Upper lobe of left lung (tissue), 6 donors: ENCODE measurements around the gene LMO1. TPM values are rescaled to one million over a fixed set of nuclear protein-coding genes. Genes with fewer than 3 reads are reported as not detected.
A peak's percentile ranks its signal among the peaks of the same experiment; 100 is the strongest.

Experiments
- ATAC-seq, 2 donors: fragments of 200-7000 bp; cut with Tn5 transposase; one replicate each; pipeline ENCODE4 v1.9.1; 2022; ENCODE audit warnings: mild to moderate bottlenecking in 2 of 2, moderate library complexity in 2 of 2; ENCODE audit not compliant: low FRiP score in 2 of 2
- DNase-seq, 2 donors: peaks; one replicate each; pipeline ENCODE4 v3.0.0-alpha.2; 2019 to 2020
- H3K27ac ChIP-seq, 4 donors: fragments of 200-600 bp; sonication (generic); one replicate each; pipeline ENCODE4 v1.5.1; 2016 to 2019
- H3K27me3 ChIP-seq, 4 donors: fragments of 200-600 bp; sonication (generic); one replicate each; pipeline ENCODE4 v1.5.1; 2017 to 2019
- H3K36me3 ChIP-seq, 4 donors: fragments of 200-600 bp; sonication (generic); one replicate each; pipeline ENCODE4 v1.5.1; 2016 to 2019
- H3K4me1 ChIP-seq, 4 donors: fragments of 200-600 bp; sonication (generic); one replicate each; pipeline ENCODE4 v1.5.1; 2018 to 2019
- H3K4me3 ChIP-seq, 4 donors: fragments of 200-600 bp; sonication (generic); one replicate each; pipeline ENCODE4 v1.5.1; 2017 to 2019; ENCODE audit warnings: mild to moderate bottlenecking in 2 of 4, moderate library complexity in 1 of 4
- H3K9me3 ChIP-seq, 4 donors: fragments of 200-600 bp; sonication (generic); one replicate each; pipeline ENCODE4 v1.5.1; 2018 to 2019
- EP300 ChIP-seq, 4 donors: sonication (generic); formaldehyde crosslinking; IDR thresholded peaks; one replicate each; pipeline ENCODE4 v1.5.1; 2017; ENCODE audit warnings: antibody characterized with exemption in 4 of 4, control low read depth in 2 of 4
- POLR2A ChIP-seq, 4 donors: fragments of 450-650 bp; IDR thresholded peaks; one replicate each; pipeline ENCODE4 v1.5.1; 2016 to 2017; ENCODE audit warnings: antibody characterized with exemption in 4 of 4, mild to moderate bottlenecking in 2 of 4
- POLR2AphosphoS5 ChIP-seq, 2 donors: sonication (generic); formaldehyde crosslinking; IDR thresholded peaks; one replicate each; pipeline ENCODE4 v1.5.1; 2017; ENCODE audit warnings: antibody characterized with exemption in 2 of 2
- WGBS, 2 donors: methylation state at CpG; one replicate each; pipeline ENCODE4 v1.1.5; 2017 to 2018; 5-methylcytosine and 5-hydroxymethylcytosine counted together
- total RNA-seq, 6 donors: library from RNA; depleted of rRNA in 4 of 6; stranded (reverse); fragments of >200 nt in 4 of 6; gene quantifications; one replicate each; pipeline versions ENCODE4 v1.1.0 to v1.2.1, GENCODE V29; 2016 to 2021
- TF ChIP-seq, protein P1 (sequence below), 6 experiments: fragments of 450-650 bp in 4 of 6; fragments of 200-600 bp in 2 of 6; sonication (generic) in 2 of 6; IDR thresholded peaks; one replicate each; pipeline ENCODE4 v1.5.1; 2016 to 2019; ENCODE audit warnings: antibody characterized with exemption in 6 of 6
- donor health status: DM: no; HTN: no; CAD: no; lungs with moderate emphysema.
- donor health status: DM: no; HTN: yes; CAD: no; lungs with severe emphysema.

Gene LMO1
- total RNA-seq, 6 donors from 2014 or later: 0.79 to 2.1 TPM; not detected in 4

DNA sequence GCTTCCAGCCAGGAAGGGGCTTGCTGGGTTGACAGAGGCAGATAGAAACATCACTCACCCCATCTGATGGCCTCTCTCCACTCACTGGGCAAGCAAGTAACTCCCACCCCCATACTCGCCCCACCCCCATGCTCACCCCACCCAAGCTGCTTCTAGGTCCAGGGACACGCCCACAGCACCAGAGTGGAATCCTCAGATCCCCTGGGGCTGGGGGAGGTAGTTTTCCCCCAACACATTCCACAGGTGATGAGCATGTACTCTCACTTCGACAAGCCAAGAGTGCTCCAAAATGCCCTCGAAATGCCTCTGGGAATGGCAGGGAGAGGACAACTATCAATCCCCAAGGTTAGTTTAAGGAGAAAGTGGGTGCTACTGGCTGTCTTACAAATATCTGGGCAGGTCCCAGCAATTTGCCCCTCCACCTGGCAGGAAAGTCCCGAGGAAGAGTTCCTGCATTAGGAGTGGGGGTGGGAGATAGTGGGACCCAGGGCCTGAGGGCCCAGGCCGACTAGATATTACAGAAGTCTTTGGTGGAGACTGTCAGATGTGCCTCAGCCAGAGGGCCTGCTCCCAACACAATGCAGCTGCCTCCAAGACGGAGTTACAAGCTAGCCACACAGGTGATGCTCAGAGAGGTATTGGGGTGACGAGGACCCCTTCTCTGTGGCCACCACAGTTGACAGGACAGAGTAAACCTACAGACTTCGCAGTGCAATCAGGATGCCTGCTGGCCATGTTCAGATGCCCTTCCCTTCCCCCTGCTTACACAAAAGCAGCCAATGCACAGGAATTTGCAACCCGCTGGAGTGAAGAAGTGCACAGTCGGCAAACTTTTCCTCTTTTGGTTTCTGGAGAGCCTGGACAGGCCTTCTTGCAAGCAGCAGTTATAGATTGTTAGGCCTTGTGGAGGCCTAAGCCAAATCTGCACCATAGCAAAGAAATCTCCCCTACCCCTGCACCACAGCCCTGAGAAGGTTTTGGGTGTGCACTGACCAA, 2.9 kb upstream of the LMO1 start:
- whole genome bisulfite sequencing, 2 donors: 88% methylated on average over 5 to 11 of the region's 11 CpGs
- Histone ChIP-seq H3K4me1 (peaks cover 22 to 38% (median 31%) of the 10 kb centered on the region in 4 donors), H3K9me3 (no peaks in the 10 kb centered on the region), H3K27me3 (peaks cover 0 to 65% (median 20%) of the 10 kb centered on the region in 4 donors), H3K27ac (no peak overlapping the region), H3K4me3 (no peak overlapping the region), H3K36me3 (no peaks in the 10 kb centered on the region)
- TF ChIP-seq, protein P1, sequence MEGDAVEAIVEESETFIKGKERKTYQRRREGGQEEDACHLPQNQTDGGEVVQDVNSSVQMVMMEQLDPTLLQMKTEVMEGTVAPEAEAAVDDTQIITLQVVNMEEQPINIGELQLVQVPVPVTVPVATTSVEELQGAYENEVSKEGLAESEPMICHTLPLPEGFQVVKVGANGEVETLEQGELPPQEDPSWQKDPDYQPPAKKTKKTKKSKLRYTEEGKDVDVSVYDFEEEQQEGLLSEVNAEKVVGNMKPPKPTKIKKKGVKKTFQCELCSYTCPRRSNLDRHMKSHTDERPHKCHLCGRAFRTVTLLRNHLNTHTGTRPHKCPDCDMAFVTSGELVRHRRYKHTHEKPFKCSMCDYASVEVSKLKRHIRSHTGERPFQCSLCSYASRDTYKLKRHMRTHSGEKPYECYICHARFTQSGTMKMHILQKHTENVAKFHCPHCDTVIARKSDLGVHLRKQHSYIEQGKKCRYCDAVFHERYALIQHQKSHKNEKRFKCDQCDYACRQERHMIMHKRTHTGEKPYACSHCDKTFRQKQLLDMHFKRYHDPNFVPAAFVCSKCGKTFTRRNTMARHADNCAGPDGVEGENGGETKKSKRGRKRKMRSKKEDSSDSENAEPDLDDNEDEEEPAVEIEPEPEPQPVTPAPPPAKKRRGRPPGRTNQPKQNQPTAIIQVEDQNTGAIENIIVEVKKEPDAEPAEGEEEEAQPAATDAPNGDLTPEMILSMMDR (IDR thresholded peaks at IDR 0.05): no peak
- TF ChIP-seq POLR2A (IDR thresholded peaks at IDR 0.05): no peak
- TF ChIP-seq POLR2AphosphoS5 (IDR thresholded peaks at IDR 0.05): no peak
- no peak for TF ChIP-seq EP300 (IDR thresholded peaks at IDR 0.05)
- peak in 1 of 2 donors; percentile 10 for DNase-seq
- no peak for ATAC-seq

DNA sequence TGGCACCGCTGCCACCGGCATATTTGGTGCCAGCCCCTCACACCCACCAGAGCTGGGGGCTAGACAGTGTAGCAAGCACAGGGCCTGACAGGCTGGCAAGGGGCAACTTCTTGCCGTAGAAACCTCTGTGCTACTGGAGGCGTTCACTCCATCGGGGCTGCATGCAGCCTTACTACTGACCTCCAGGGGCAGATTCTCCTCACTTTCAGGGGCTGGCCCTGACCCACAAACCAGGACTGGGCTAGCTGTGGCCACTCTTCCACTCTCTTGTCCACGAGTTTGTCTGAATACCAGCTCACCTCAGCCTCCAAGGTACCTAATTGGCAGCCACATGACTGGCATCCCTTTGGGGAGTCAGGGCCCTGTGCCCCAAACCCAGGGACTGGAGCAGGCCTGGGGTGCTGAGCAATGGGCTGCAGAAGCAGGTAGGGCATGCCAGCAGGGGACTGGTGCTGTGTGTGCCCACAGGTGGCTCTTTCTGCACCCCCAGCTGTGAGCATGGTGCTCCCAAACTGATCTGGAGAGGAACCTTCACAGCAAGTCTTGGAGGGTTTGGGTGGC, 2.1 kb upstream of the LMO1 start:
- ATAC-seq: no peak
- no peaks in the 10 kb centered on the region for H3K36me3 ChIP-seq
- H3K27me3 ChIP-seq: peaks cover 0 to 65% (median 23%) of the 10 kb centered on the region in 4 donors
- no peak overlapping the region for H3K4me3 ChIP-seq
- TF ChIP-seq POLR2AphosphoS5 (IDR thresholded peaks at IDR 0.05) (no peak), EP300 (IDR thresholded peaks at IDR 0.05) (no peak), POLR2A (IDR thresholded peaks at IDR 0.05) (no peak)
- TF ChIP-seq, protein P1 (IDR thresholded peaks at IDR 0.05): no peak
- H3K9me3 ChIP-seq: no peaks in the 10 kb centered on the region
- WGBS, 2 donors: 55 to 92% methylated on average over 2 to 6 of the region's 6 CpGs
- peaks cover 22 to 38% (median 31%) of the 10 kb centered on the region in 4 donors for H3K4me1 ChIP-seq
- peak in 1 of 2 donors; percentile 6 for DNase-seq
- H3K27ac ChIP-seq: no peak overlapping the region

DNA sequence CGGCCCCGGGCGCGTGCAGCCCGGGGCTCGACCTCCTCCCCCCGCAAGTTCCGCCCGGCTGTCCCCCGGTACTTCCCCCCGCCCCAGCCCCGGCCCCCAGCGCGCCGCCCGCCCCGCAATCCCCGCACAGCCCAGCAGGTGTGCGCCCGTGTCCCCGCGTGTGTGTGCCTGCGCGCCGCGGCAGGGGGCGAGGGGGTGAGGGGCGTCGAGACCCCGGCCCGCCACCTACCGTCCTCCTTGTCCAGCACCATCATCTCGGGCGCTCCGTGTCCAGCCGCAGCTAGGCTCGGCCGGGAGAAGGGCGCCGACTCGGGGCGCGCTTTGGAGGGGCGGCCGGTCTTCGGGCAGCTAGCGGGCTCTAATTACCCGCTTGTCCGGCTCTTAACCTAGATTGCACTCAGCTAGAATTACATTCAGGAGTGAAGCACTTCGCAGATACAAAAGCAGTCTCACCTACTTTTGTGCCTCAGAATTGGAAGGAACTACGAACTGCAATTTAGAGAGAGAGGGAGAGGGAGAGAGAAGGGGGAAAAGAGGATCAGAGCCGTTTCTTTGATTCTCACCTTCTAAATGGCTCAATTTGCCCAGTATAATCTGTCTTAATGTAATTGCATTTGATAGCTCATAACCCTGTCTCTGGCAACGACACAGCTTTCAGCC, 439 bp downstream of the LMO1 start:
- Histone ChIP-seq H3K9me3 (no peaks in the 10 kb centered on the region), H3K4me3 (peak overlapping the region in 3 of 4 donors; percentile 40 to 51 (median 49)), H3K27ac (no peak overlapping the region), H3K4me1 (peaks cover 18 to 29% (median 25%) of the 10 kb centered on the region in 4 donors), H3K36me3 (no peaks in the 10 kb centered on the region), H3K27me3 (peaks cover 0 to 50% (median 20%) of the 10 kb centered on the region in 4 donors)
- peak; percentile 17 to 85 for DNase-seq
- TF ChIP-seq POLR2AphosphoS5 (IDR thresholded peaks at IDR 0.05): no peak
- no peak for TF ChIP-seq POLR2A (IDR thresholded peaks at IDR 0.05)
- no peak for TF ChIP-seq EP300 (IDR thresholded peaks at IDR 0.05)
- TF ChIP-seq, protein P1 (IDR thresholded peaks at IDR 0.05): no peak
- ATAC-seq: peak in 1 of 2 donors; percentile 25
- WGBS, 2 donors: 1 to 2% methylated on average over 4 to 34 of the region's 53 CpGs

DNA sequence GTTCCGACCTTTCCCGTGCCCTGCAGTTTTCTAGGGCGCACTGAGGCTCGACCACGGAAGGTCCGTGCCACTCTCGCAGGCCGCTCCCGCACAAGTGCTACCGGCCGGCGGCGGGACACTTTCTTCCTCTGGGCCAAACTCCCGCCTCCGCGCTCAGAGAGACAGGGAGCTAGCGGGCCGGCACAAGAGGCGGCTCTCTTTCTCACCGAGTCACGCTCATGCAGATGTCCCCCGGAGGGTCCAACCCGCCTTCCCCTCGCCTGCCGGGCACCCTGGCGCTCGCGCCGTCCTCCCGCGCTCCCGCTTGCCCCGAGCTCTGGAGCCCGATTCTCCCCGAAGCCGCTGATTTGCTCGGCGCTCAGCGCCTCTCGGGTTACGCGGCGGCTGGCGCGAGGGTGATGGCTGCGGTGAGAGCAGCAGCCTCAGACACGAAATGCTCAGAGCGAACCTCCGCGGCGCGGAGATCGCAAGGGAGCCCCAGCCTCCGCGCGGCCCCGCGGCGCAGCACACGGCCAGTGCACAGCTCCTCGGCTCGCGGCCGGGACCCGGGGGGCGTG, 1.0 kb downstream of the LMO1 start:
- H3K9me3 ChIP-seq: no peaks in the 10 kb centered on the region
- no peaks in the 10 kb centered on the region for H3K36me3 ChIP-seq
- TF ChIP-seq, protein P1 (IDR thresholded peaks at IDR 0.05): no peak
- TF ChIP-seq EP300 (IDR thresholded peaks at IDR 0.05): no peak
- TF ChIP-seq POLR2A (IDR thresholded peaks at IDR 0.05): no peak
- H3K4me3 ChIP-seq: peak overlapping the region in 3 of 4 donors; percentile 40 to 51 (median 49)
- 2 to 3% methylated on average over 22 to 46 of the region's 66 CpGs for WGBS, 2 donors
- DNase-seq (peak; percentile 25 to 89), ATAC-seq (peak in 1 of 2 donors; percentile 66)
- H3K27me3 ChIP-seq: peaks cover 0 to 44% (median 17%) of the 10 kb centered on the region in 4 donors
- peaks cover 14 to 23% (median 19%) of the 10 kb centered on the region in 4 donors for H3K4me1 ChIP-seq
- H3K27ac ChIP-seq: no peak overlapping the region
